KMS-11 (cell line): Measurements from ENCODE around the gene SAMM50.
A peak's percentile ranks its signal among the peaks of the same experiment; 100 is the strongest.

Experiments
- H2AFZ ChIP-seq: fragments of 200-600 bp; sonication (generic); 2 replicates; pipeline ENCODE4 v1.6.1; 2016; ENCODE audit warnings: antibody characterized with exemption, mixed run types, low read depth
- H3K27ac ChIP-seq: fragments of 200-600 bp; sonication (generic); 2 replicates; pipeline ENCODE4 v1.6.1; 2016; ENCODE audit warnings: mild to moderate bottlenecking, mixed run types
- H3K27me3 ChIP-seq: fragments of 200-600 bp; sonication (generic); 2 replicates; pipeline ENCODE4 v1.6.1; 2017; ENCODE audit warnings: mild to moderate bottlenecking, low read depth, mixed run types, moderate library complexity; ENCODE audit not compliant: insufficient read depth
- H3K36me3 ChIP-seq: fragments of 200-600 bp; sonication (generic); 2 replicates; pipeline ENCODE4 v1.6.1; 2017; ENCODE audit warnings: mild to moderate bottlenecking, mixed run types; ENCODE audit not compliant: insufficient read depth
- H3K4me1 ChIP-seq: fragments of 200-600 bp; sonication (generic); 2 replicates; pipeline ENCODE4 v1.6.1; 2016; ENCODE audit warnings: mild to moderate bottlenecking, low read depth, mixed run types; ENCODE audit not compliant: poor library complexity, severe bottlenecking
- H3K4me2 ChIP-seq: fragments of 200-600 bp; sonication (generic); 2 replicates; pipeline ENCODE4 v1.7.0; 2016; ENCODE audit warnings: mild to moderate bottlenecking, mixed run types
- H3K4me3 ChIP-seq: fragments of 200-600 bp; sonication (generic); IDR thresholded peaks from 2 replicates; pipeline ENCODE4 v1.6.1; 2017; ENCODE audit warnings: low read depth, low read length, mixed read lengths; ENCODE audit not compliant: insufficient read depth
- H3K79me2 ChIP-seq: fragments of 200-600 bp; sonication (generic); 2 replicates; pipeline ENCODE4 v1.6.1; 2016; ENCODE audit warnings: low read depth, mixed run types; ENCODE audit not compliant: insufficient read depth
- H3K9ac ChIP-seq: fragments of 200-600 bp; sonication (generic); 2 replicates; pipeline ENCODE4 v1.6.1; 2016; ENCODE audit warnings: mild to moderate bottlenecking, mixed run types
- H4K20me1 ChIP-seq: fragments of 200-600 bp; sonication (generic); 2 replicates; pipeline ENCODE4 v1.6.1; 2016; ENCODE audit warnings: mild to moderate bottlenecking, mixed run types; ENCODE audit not compliant: insufficient read depth
- TF ChIP-seq, protein P1 (sequence below): fragments of 200-600 bp; sonication (generic); conservative IDR thresholded peaks from 2 replicates; pipeline ENCODE4 v1.6.1; 2017; ENCODE audit warnings: low read depth, mild to moderate bottlenecking, antibody characterized with exemption, low read length, moderate library complexity, mixed read lengths

Gene SAMM50

DNA sequence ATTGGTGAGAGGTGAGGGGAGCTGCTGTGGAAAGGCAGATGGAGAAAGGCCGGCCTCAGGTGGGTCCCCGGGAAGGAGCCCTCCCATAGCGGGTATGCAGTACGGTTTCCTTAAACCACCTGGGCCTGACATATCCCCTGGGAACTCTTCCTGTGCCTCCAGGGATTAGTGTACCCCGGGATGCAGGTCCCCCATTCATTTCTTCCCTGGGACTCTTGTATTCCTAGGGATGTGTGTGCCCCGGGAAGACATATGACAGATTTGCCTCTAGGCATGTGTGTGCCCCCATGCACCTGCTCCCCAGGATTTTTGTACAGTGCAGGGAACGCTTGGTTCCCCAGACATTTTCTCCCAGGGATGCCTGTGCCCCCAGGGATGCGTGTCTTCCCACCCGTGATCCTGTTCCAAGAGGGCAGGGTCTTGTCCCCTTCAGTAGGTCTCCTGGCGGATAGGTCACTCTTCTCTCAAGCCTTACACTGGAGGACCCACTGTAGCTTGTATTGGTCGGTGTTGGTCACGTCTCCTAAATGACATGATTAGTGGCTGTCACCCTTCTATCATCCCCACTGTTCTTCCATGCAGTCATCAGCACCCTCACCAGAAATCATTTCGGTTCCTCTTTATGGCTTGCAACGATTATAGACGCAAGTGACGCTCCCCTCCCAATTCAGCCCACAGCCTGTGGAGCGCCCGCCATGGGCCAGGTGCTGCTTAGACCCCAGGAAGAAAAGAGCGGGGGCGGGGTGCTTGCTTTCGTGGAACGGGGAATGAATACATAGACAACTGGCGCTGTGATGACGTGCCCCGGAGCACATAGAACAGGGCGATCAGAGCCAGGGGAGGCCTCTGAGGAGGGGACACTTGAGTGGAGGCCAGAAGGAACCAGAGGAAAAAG, 70.2 kb downstream of the SAMM50 start:
- H3K4me3 ChIP-seq: no peak overlapping the region
- H3K4me2 ChIP-seq: peak overlapping the region; percentile 84
- H3K27me3 ChIP-seq: no peaks in the 10 kb centered on the region
- no peaks in the 10 kb centered on the region for H3K36me3 ChIP-seq
- no peak overlapping the region for H3K27ac ChIP-seq
- H2AFZ ChIP-seq: 0 out of 2 replicates have a peak overlapping the region, but pooled peaks have one; percentile 59
- no peaks in the 10 kb centered on the region for H4K20me1 ChIP-seq
- H3K9ac ChIP-seq: peak overlapping the region; percentile 98; the same call in 1 of the 2 replicates
- peaks cover 9% of the 10 kb centered on the region for H3K4me1 ChIP-seq
- H3K79me2 ChIP-seq: peaks cover 11% of the 10 kb centered on the region; the same call in 1 of the 2 replicates
- TF ChIP-seq, protein P1, sequence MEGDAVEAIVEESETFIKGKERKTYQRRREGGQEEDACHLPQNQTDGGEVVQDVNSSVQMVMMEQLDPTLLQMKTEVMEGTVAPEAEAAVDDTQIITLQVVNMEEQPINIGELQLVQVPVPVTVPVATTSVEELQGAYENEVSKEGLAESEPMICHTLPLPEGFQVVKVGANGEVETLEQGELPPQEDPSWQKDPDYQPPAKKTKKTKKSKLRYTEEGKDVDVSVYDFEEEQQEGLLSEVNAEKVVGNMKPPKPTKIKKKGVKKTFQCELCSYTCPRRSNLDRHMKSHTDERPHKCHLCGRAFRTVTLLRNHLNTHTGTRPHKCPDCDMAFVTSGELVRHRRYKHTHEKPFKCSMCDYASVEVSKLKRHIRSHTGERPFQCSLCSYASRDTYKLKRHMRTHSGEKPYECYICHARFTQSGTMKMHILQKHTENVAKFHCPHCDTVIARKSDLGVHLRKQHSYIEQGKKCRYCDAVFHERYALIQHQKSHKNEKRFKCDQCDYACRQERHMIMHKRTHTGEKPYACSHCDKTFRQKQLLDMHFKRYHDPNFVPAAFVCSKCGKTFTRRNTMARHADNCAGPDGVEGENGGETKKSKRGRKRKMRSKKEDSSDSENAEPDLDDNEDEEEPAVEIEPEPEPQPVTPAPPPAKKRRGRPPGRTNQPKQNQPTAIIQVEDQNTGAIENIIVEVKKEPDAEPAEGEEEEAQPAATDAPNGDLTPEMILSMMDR: no peak

DNA sequence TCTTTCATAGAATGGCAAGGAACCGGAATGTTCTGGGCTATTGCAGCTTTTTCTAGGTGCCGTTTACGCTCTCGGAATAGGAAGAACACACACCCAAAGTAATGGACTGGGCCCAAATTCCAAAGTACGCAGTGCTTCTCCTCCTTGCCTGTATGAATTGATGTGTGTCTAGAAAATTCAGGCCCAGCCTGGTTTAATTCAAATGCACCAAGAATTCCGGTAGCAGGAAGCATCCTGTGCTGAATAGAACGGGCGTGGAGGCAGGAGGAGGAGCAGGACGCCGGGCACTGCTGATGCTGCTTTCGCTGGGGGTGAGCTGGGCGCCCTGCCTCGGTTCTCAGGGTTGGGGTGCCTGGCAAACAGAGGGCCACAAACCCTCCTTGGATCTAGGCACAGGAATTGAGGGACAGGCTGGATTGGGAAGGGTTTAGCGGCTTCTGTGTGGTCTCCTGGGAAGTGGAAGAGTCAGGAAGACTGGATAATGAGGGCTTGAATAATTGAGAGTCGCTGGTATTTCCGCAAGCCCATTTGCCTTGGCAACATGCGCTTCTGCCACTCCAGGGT, 70.9 kb downstream of the SAMM50 start:
- Histone ChIP-seq H3K36me3 (no peaks in the 10 kb centered on the region), H4K20me1 (no peaks in the 10 kb centered on the region), H3K4me2 (no peak overlapping the region), H3K27ac (no peak overlapping the region), H2AFZ (no peak overlapping the region), H3K4me3 (no peak overlapping the region), H3K4me1 (peaks cover 9% of the 10 kb centered on the region), H3K27me3 (no peaks in the 10 kb centered on the region), H3K79me2 (peaks cover 11% of the 10 kb centered on the region; the same call in 1 of the 2 replicates), H3K9ac (no peak overlapping the region)
- TF ChIP-seq, protein P1: no peak

DNA sequence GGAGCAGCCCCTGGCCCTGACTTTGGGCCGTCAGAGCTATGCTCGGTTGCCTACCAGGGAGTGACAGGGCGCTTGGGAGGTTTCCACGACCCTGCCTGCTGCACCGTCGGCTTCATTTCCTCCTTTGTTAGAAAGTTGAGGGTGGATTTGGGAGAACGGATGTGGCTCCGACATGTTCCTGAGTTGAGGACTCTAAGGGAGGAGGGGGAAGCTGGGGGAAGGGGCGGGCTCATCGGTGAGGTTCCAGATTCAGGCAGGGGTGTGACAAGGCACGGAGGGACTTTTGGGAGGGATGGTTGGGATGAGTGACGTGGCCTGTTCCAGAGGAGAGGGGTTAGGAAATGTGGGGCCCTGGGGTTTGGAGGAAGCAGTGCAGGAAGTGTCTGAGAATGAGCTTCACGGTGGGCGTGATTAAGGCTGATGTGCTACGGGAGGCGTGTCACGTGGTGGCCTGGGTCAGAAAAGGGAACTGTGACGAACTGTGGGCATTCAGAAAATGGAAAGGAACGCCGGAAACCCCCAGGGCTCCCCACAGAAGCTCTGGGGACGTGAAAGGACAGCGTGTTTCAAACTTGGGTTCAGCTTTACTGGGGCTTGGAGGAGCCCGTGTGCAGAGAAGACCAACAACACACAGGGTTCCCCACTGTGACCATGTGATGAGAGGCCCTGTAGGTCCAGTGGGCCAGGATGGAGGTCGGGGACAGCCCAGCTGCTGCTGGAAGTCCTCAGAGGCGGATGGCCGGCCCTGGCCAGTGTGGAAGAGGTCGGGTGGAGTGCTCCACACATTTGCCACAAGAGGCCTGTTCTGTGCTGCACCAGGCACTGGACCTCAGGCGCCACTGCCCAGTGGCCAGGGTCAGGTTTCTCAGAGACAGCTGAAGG, 71.6 kb downstream of the SAMM50 start:
- Histone ChIP-seq H3K4me3 (no peak overlapping the region), H3K27ac (no peak overlapping the region), H3K79me2 (peaks cover 11% of the 10 kb centered on the region; the same call in 1 of the 2 replicates), H3K36me3 (no peaks in the 10 kb centered on the region), H3K9ac (no peak overlapping the region), H3K4me2 (no peak overlapping the region), H3K4me1 (peaks cover 9% of the 10 kb centered on the region), H4K20me1 (no peaks in the 10 kb centered on the region), H3K27me3 (no peaks in the 10 kb centered on the region), H2AFZ (no peak overlapping the region)
- TF ChIP-seq, protein P1: no peak

DNA sequence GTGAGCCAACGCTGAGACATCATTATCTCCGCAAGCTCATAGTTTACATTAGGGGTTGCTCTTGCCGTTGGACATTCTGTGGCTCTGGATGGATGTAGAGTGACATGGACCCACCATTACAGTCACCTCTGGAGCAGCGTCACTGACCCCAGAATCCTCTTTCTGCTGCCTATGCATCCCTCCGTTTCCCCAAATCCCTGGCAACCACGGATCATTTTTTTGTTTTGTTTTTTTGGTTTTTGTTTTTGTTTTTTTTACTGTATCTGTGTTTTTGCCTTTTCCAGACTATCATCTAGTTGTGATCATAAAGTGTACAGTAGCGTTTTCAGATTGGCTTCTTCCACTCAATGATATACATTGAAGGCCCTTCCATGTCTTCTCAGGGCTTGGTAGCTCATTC, 72.8 kb downstream of the SAMM50 start:
- Histone ChIP-seq H3K27ac (no peak overlapping the region), H3K4me3 (no peak overlapping the region), H3K79me2 (peaks cover 1% of the 10 kb centered on the region; the same call in 1 of the 2 replicates), H3K36me3 (no peaks in the 10 kb centered on the region), H3K4me2 (no peak overlapping the region), H4K20me1 (no peaks in the 10 kb centered on the region), H3K27me3 (no peaks in the 10 kb centered on the region), H2AFZ (no peak overlapping the region), H3K4me1 (peaks cover 2% of the 10 kb centered on the region), H3K9ac (no peak overlapping the region)
- TF ChIP-seq, protein P1: no peak
